Measurements from ENCODE around the gene KLHDC1. TPM values are rescaled to one million over a fixed set of nuclear protein-coding genes. Genes with fewer than 3 reads are reported as not detected.
"Not testable (repeated sequence)": the region's sequence is repeated elsewhere in the genome, so short reads cannot be mapped to it uniquely, and the experiment has no call there.

The KLHDC1 gene
- total RNA-seq, 1 experiment from 2014 or later = 0.98 TPM

DNA sequence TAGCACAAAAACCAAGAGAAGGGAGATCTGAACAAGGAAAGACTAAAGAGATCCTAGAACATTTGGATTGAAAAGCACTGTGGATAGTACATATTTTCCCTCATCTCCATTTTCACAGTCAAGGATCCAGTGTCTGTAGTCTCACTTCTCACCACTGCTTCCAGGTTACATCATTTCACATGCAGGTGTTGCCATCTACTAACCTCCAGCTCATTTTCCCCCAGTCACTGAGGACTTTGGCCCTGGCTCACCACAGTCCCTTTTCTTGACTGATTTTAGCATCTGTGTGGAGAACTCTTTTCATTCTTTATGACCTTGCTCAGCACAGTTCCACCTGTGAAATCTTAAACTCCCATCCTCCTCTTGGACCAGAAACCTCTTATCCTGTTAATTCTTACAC, 53.6 kb downstream of the KLHDC1 start:
- BruUV-seq (replicated peaks); intact Hi-C loops (cut with micrococcal nuclease); H3K4me2 ChIP-seq (ENCODE audit: low read length); H3K9me2 ChIP-seq (ENCODE audit: insufficient read depth); ATAC-seq; H3K9me3 ChIP-seq (ENCODE audit: control insufficient read depth in 1 of 2, insufficient read depth in 1 of 2, low read depth in 1 of 2, low read length in 2 of 2); H3K79me2 ChIP-seq (ENCODE audit: insufficient read depth, low read length); RAD21 ChIA-PET (ENCODE audit: low non-redundant PET in 1 of 2, low total read pairs in 2 of 2, uncharacterized antibody in 2 of 2, unreplicated experiment in 2 of 2); H3K36me3 ChIP-seq (ENCODE audit: control insufficient read depth in 1 of 2, insufficient read depth in 2 of 2, low read length in 2 of 2); CTCF ChIA-PET; H2AFZ ChIP-seq (ENCODE audit: low read depth, low read length, poor library complexity, severe bottlenecking); H3K4me1 ChIP-seq (ENCODE audit: control insufficient read depth in 1 of 2, insufficient read depth in 2 of 2, low read length in 2 of 2); H4K20me1 ChIP-seq (ENCODE audit: insufficient read depth); DNase-seq (ENCODE audit: low read depth, low spot score); H3K27ac ChIP-seq (ENCODE audit: low read depth, low read length); H3K9ac ChIP-seq (ENCODE audit: low read length); POLR2A ChIA-PET; H3K4me3 ChIP-seq (replicated peaks in 1 of 2; ENCODE audit: low read depth in 1 of 2, low read length in 2 of 2); H3K27me3 ChIP-seq (ENCODE audit: insufficient read depth, low read length): not testable (repeated sequence)

DNA sequence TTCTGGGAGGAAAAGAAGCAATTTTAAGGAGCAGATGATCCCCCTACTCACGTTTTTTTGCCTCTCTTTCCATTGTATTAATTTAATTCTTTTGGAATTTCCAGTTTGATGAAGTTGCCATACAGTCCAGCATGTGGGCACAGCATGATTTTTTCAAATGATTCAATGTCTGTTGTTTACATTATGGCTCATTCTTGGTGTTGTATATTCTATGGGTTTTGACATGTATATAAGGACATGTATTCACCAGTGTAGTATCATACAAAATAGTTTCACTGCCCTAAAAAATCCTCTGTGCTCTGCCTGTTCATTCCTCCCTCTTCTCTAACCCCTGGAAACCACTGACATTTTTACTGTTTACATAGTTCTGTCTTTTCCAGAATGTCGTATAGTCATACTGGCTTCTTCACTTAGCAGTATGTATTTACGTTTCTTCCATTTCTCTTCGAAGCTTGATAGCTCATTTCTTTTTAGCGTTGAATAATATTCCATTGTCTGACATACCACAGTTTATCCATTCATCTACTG, 61.7 kb downstream of the KLHDC1 start:
- Histone ChIP-seq H3K4me3 (replicated peaks in 1 of 2; ENCODE audit: low read depth in 1 of 2, low read length in 2 of 2) (no peak overlapping the region), H3K27me3 (ENCODE audit: insufficient read depth, low read length) (no peaks in the 10 kb centered on the region), H2AFZ (ENCODE audit: low read depth, low read length, poor library complexity, severe bottlenecking) (no peak overlapping the region), H3K27ac (ENCODE audit: low read depth, low read length) (no peak overlapping the region), H3K9me2 (ENCODE audit: insufficient read depth) (no peaks in the 10 kb centered on the region), H3K36me3 (ENCODE audit: control insufficient read depth in 1 of 2, insufficient read depth in 2 of 2, low read length in 2 of 2) (no peaks in the 10 kb centered on the region), H3K9me3 (ENCODE audit: control insufficient read depth in 1 of 2, insufficient read depth in 1 of 2, low read depth in 1 of 2, low read length in 2 of 2) (no peaks in the 10 kb centered on the region), H3K4me1 (ENCODE audit: control insufficient read depth in 1 of 2, insufficient read depth in 2 of 2, low read length in 2 of 2) (no peaks in the 10 kb centered on the region), H3K4me2 (ENCODE audit: low read length) (no peak overlapping the region), H3K79me2 (ENCODE audit: insufficient read depth, low read length) (no peaks in the 10 kb centered on the region), H4K20me1 (ENCODE audit: insufficient read depth) (no peaks in the 10 kb centered on the region), H3K9ac (ENCODE audit: low read length) (no peak overlapping the region)
- TF ChIP-seq ZFX (IDR thresholded peaks at IDR 0.05) (no peak), FOSL1 (IDR thresholded peaks at IDR 0.05; ENCODE audit: low read depth) (no peak), EGR1 (IDR thresholded peaks at IDR 0.05; ENCODE audit: low read depth) (no peak), SP1 (IDR thresholded peaks at IDR 0.05; ENCODE audit: low read depth) (no peak), POLR2AphosphoS5 (IDR thresholded peaks at IDR 0.05; ENCODE audit: low read depth, low read length) (no peak), SIN3A (IDR thresholded peaks at IDR 0.05; ENCODE audit: low read depth) (no peak), CEBPB (IDR thresholded peaks at IDR 0.05; ENCODE audit: low read depth) (no peak), YY1 (IDR thresholded peaks at IDR 0.05; ENCODE audit: extremely low read depth, insufficient replicate concordance, low read depth, low read length) (no peak), RAD21 (IDR thresholded peaks at IDR 0.05; ENCODE audit: low read depth) (no peak), EZH2 (IDR thresholded peaks at IDR 0.05) (no peak)
- TF ChIP-seq, protein P1, sequence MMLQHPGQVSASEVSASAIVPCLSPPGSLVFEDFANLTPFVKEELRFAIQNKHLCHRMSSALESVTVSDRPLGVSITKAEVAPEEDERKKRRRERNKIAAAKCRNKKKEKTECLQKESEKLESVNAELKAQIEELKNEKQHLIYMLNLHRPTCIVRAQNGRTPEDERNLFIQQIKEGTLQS (IDR thresholded peaks at IDR 0.05) = no peak
- TF ChIP-seq, protein P2, sequence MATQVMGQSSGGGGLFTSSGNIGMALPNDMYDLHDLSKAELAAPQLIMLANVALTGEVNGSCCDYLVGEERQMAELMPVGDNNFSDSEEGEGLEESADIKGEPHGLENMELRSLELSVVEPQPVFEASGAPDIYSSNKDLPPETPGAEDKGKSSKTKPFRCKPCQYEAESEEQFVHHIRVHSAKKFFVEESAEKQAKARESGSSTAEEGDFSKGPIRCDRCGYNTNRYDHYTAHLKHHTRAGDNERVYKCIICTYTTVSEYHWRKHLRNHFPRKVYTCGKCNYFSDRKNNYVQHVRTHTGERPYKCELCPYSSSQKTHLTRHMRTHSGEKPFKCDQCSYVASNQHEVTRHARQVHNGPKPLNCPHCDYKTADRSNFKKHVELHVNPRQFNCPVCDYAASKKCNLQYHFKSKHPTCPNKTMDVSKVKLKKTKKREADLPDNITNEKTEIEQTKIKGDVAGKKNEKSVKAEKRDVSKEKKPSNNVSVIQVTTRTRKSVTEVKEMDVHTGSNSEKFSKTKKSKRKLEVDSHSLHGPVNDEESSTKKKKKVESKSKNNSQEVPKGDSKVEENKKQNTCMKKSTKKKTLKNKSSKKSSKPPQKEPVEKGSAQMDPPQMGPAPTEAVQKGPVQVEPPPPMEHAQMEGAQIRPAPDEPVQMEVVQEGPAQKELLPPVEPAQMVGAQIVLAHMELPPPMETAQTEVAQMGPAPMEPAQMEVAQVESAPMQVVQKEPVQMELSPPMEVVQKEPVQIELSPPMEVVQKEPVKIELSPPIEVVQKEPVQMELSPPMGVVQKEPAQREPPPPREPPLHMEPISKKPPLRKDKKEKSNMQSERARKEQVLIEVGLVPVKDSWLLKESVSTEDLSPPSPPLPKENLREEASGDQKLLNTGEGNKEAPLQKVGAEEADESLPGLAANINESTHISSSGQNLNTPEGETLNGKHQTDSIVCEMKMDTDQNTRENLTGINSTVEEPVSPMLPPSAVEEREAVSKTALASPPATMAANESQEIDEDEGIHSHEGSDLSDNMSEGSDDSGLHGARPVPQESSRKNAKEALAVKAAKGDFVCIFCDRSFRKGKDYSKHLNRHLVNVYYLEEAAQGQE (IDR thresholded peaks at IDR 0.05; ENCODE audit: low read depth) = no peak
- TF ChIP-seq, protein P3, sequence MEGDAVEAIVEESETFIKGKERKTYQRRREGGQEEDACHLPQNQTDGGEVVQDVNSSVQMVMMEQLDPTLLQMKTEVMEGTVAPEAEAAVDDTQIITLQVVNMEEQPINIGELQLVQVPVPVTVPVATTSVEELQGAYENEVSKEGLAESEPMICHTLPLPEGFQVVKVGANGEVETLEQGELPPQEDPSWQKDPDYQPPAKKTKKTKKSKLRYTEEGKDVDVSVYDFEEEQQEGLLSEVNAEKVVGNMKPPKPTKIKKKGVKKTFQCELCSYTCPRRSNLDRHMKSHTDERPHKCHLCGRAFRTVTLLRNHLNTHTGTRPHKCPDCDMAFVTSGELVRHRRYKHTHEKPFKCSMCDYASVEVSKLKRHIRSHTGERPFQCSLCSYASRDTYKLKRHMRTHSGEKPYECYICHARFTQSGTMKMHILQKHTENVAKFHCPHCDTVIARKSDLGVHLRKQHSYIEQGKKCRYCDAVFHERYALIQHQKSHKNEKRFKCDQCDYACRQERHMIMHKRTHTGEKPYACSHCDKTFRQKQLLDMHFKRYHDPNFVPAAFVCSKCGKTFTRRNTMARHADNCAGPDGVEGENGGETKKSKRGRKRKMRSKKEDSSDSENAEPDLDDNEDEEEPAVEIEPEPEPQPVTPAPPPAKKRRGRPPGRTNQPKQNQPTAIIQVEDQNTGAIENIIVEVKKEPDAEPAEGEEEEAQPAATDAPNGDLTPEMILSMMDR (IDR thresholded peaks at IDR 0.05 in 2 of 3, conservative IDR thresholded peaks at IDR 0.05 in 1 of 3; ENCODE audit: borderline replicate concordance in 1 of 3, insufficient read depth in 1 of 3, low read depth in 2 of 3, low read length in 2 of 3) = no peak
- BruUV-seq (replicated peaks) = no TSS peak
- CTCF ChIA-PET = no interaction called here
- no peak for ATAC-seq
- POLR2A ChIA-PET = no interaction called here
- DNase-seq (ENCODE audit: low read depth, low spot score) = no peak
- RAD21 ChIA-PET (ENCODE audit: low non-redundant PET in 1 of 2, low total read pairs in 2 of 2, uncharacterized antibody in 2 of 2, unreplicated experiment in 2 of 2) = no interaction called here
- intact Hi-C loops (cut with micrococcal nuclease) = no loop called here

Data from HCT116 (cell line).